ENCODE results near the gene PIK3CG. TPM values are rescaled to one million over a fixed set of nuclear protein-coding genes. Genes with fewer than 3 reads are reported as not detected.

PIK3CG gene
- total RNA-seq = not detected in 2 replicates

GRCh38 chr7:106865130-106866041 is at the start of gene PIK3CG:
TSS of gene PIK3CG (plus strand) at chr7:106865282. CDS start at chr7:106867562, 2,280 bp downstream.

Other genes with a start within 250 kb of the PIK3CG start
- gene CCDC71L, start 204.1 kb upstream of the PIK3CG start, total RNA-seq = 13.6 and 14.5 TPM in 2 replicates
- 0.73 and 1.8 TPM in 2 replicates for gene PRKAR2B, start 179.4 kb downstream of the PIK3CG start, total RNA-seq